Activated B cell treated with CpG ODN at 0.5 μM for 24 hours (primary cell): ENCODE results near the gene PRG2. TPM values are rescaled to one million over a fixed set of nuclear protein-coding genes. Genes with fewer than 3 reads are reported as not detected.

Experiments
- ATAC-seq: fragments of 200-7000 bp; cut with Tn5 transposase; one replicate; pipeline ENCODE4 v1.10.0; 2021; ENCODE audit warnings: low read depth, mild to moderate bottlenecking, moderate library complexity
- CTCF ChIA-PET: fragments of 350-600 bp; sonication (Branson Sonifier 250); formaldehyde crosslinking; loops from one replicate; lab custom pipeline; 2021; ENCODE audit warnings: antibody characterized with exemption; lab: Charles Lee
- POLR2A ChIA-PET: fragments of 350-600 bp; sonication (Branson Sonifier 250); formaldehyde crosslinking; loops from one replicate; lab custom pipeline; 2021; ENCODE audit warnings: antibody characterized with exemption; lab: Charles Lee
- DNase-seq: peaks from one replicate; pipeline ENCODE4 v3.0.0; 2022
- H3K27ac Mint-ChIP-seq: one replicate; pipeline ENCODE4 v1.8.0; 2020; ENCODE audit warnings: mixed read lengths
- H3K27me3 Mint-ChIP-seq: one replicate; pipeline ENCODE4 v1.8.0; 2021; ENCODE audit warnings: mixed read lengths
- H3K36me3 Mint-ChIP-seq: one replicate; pipeline ENCODE4 v1.8.0; 2021; ENCODE audit warnings: low read depth, mixed read lengths
- H3K4me1 Mint-ChIP-seq: one replicate; pipeline ENCODE4 v1.8.0; 2021; ENCODE audit warnings: mixed read lengths
- H3K4me3 Mint-ChIP-seq: one replicate; pipeline ENCODE4 v1.8.0; 2020; ENCODE audit warnings: mild to moderate bottlenecking, mixed read lengths
- H3K9me3 Mint-ChIP-seq: one replicate; pipeline ENCODE4 v1.8.0; 2020; ENCODE audit warnings: mixed read lengths
- CTCF ChIP-seq: fragments of 200-600 bp; IDR thresholded peaks from one replicate; pipeline ENCODE4 v1.8.0; 2022; ENCODE audit warnings: antibody characterized with exemption, mild to moderate bottlenecking
- intact Hi-C: fragments of 100-400 bp; cut with micrococcal nuclease; formaldehyde crosslinking; loops from one replicate; pipeline ENCODE4 v1.15.1; 2024
- total RNA-seq: library from RNA; stranded (reverse); gene quantifications from 2 replicates; pipeline ENCODE4 v1.2.3, GENCODE V29; 2022

The PRG2 gene
- total RNA-seq, 1 donor from 2014 or later, result 1.1 TPM

- DNase-seq (no peak), ATAC-seq (no peak)
- intact Hi-C loops, result no loop called here
- H3K4me3 Mint-ChIP-seq, result no peak overlapping the region
- peaks cover 13% of the 10 kb centered on the region for H3K4me1 Mint-ChIP-seq
- ChIA-PET CTCF (no interaction called here), POLR2A (interaction anchor here (1.6 kb wide), 1 partner anchor 71 kb away, joined by 6 read pairs; no protein-coding TSS in a partner anchor)
- TF ChIP-seq CTCF, result no peak
- H3K27ac Mint-ChIP-seq, result no peak overlapping the region
- H3K9me3 Mint-ChIP-seq, result peaks cover 5% of the 10 kb centered on the region
- peaks cover 27% of the 10 kb centered on the region for H3K27me3 Mint-ChIP-seq
- H3K36me3 Mint-ChIP-seq, result no peaks in the 10 kb centered on the region
Observed at GRCh38 chr11:57353446-57353845, 37.0 kb downstream of the PRG2 start.

- Mint-ChIP-seq H3K27me3 (peaks cover 27% of the 10 kb centered on the region), H3K4me3 (no peak overlapping the region), H3K36me3 (no peaks in the 10 kb centered on the region), H3K4me1 (peaks cover 13% of the 10 kb centered on the region), H3K27ac (no peak overlapping the region), H3K9me3 (peaks cover 5% of the 10 kb centered on the region)
- intact Hi-C loops, result no loop called here
- POLR2A ChIA-PET, result interaction anchor here (1.6 kb wide), 1 partner anchor 71 kb away, joined by 6 read pairs; no protein-coding TSS in a partner anchor
- CTCF ChIA-PET, result no interaction called here
- no peak for DNase-seq
- no peak for ATAC-seq
- TF ChIP-seq CTCF, result no peak
Observed at GRCh38 chr11:57353036-57353435, 37.4 kb downstream of the PRG2 start.

GRCh38 chr11:57349491-57350274 lies 40.8 kb downstream of the PRG2 start:
- POLR2A ChIA-PET, result interaction anchor here (0.7 kb wide), 1 partner anchor 711 kb away, joined by 4 read pairs; no protein-coding TSS in a partner anchor
- peaks cover 5% of the 10 kb centered on the region for H3K9me3 Mint-ChIP-seq
- H3K4me1 Mint-ChIP-seq, result peaks cover 6% of the 10 kb centered on the region
- TF ChIP-seq CTCF, result no peak
- DNase-seq (peak; percentile 61), ATAC-seq (peak; percentile 59)
- H3K27ac Mint-ChIP-seq, result no peak overlapping the region
- peaks cover 14% of the 10 kb centered on the region for H3K27me3 Mint-ChIP-seq
- intact Hi-C loops, result loop anchor here (5.0 kb wide), 4 partner anchors 78 to 1438 kb away; partner anchors contain the start of genes LPXN, SLC43A3 and ZFP91
- no peaks in the 10 kb centered on the region for H3K36me3 Mint-ChIP-seq
- no peak overlapping the region for H3K4me3 Mint-ChIP-seq
- CTCF ChIA-PET, result interaction anchor here (0.6 to 1.6 kb wide), 3 partner anchors 177 to 467 kb away, joined by 3 to 4 read pairs (median 3); no protein-coding TSS in a partner anchor

- ChIA-PET POLR2A (no interaction called here), CTCF (interaction anchor here (0.6 to 4.0 kb wide), 4 partner anchors 18 to 468 kb away, joined by 3 to 77 read pairs (median 3); no protein-coding TSS in a partner anchor)
- Mint-ChIP-seq H3K4me1 (peaks cover 3% of the 10 kb centered on the region), H3K4me3 (no peak overlapping the region), H3K27me3 (peaks cover 11% of the 10 kb centered on the region), H3K9me3 (peaks cover 5% of the 10 kb centered on the region), H3K36me3 (no peaks in the 10 kb centered on the region), H3K27ac (no peak overlapping the region)
- intact Hi-C loops, result loop anchor here (5.0 kb wide), 4 partner anchors 79 to 1439 kb away; partner anchors contain the start of genes LPXN, SLC43A3 and ZFP91
- no peak for DNase-seq
- no peak for ATAC-seq
- no peak for TF ChIP-seq CTCF
Observed at GRCh38 chr11:57348636-57349313, 41.7 kb downstream of the PRG2 start.
